Heart left ventricle (tissue), 16 donors: ENCODE measurements around the gene RFX4. TPM values are rescaled to one million over a fixed set of nuclear protein-coding genes. Genes with fewer than 3 reads are reported as not detected.
A peak's percentile ranks its signal among the peaks of the same experiment; 100 is the strongest.

Experiments
- ATAC-seq, 4 donors: fragments of 200-7000 bp; cut with Tn5 transposase; one replicate each; pipeline ENCODE4 v1.9.1; 2020 to 2022; ENCODE audit warnings: moderate library complexity in 4 of 4, mild to moderate bottlenecking in 3 of 4, moderate number of reproducible peaks in 1 of 4
- DNase-seq, 5 donors: peaks; one replicate each; pipeline ENCODE4 v3.0.0-alpha.2; 2020
- H3K27ac ChIP-seq, 12 donors: fragments of 200-600 bp; sonication (generic) in 4 of 12; one replicate each; pipeline versions ENCODE4 v1.5.0 to v1.8.0; 2016 to 2022; ENCODE audit warnings: mild to moderate bottlenecking in 2 of 12
- H3K27me3 ChIP-seq, 9 donors: fragments of 200-600 bp; sonication (generic) in 2 of 9; one replicate each; pipeline versions ENCODE4 v1.5.1 to v1.8.0; 2016 to 2022; ENCODE audit warnings: mild to moderate bottlenecking in 3 of 9
- H3K36me3 ChIP-seq, 9 donors: fragments of 200-600 bp; sonication (generic) in 2 of 9; one replicate each; pipeline versions ENCODE4 v1.5.0 to v1.8.0; 2018 to 2022; ENCODE audit warnings: mild to moderate bottlenecking in 2 of 9
- H3K4me1 ChIP-seq, 12 donors: fragments of 200-600 bp; sonication (generic) in 4 of 12; one replicate each; pipeline versions ENCODE4 v1.5.0 to v1.8.0; 2016 to 2022; ENCODE audit warnings: mild to moderate bottlenecking in 3 of 12
- H3K4me3 ChIP-seq, 12 donors: fragments of 200-600 bp; sonication (generic) in 4 of 12; one replicate each; pipeline versions ENCODE4 v1.5.0 to v1.8.0; 2017 to 2022; ENCODE audit warnings: mild to moderate bottlenecking in 9 of 12, moderate library complexity in 4 of 12
- H3K9me3 ChIP-seq, 12 donors: fragments of 200-600 bp; sonication (generic) in 4 of 12; one replicate each; pipeline versions ENCODE4 v1.5.0 to v1.8.0; 2016 to 2022; ENCODE audit warnings: mild to moderate bottlenecking in 1 of 12
- CTCF ChIP-seq, 12 donors: fragments of 200-600 bp; sonication (generic) in 4 of 12; IDR thresholded peaks; one replicate each; pipeline versions ENCODE4 v1.5.0 to v1.8.0; 2018 to 2022; ENCODE audit warnings: antibody characterized with exemption in 12 of 12, mild to moderate bottlenecking in 5 of 12
- POLR2A ChIP-seq, 2 donors: fragments of 450-650 bp; IDR thresholded peaks; one replicate each; pipeline ENCODE4 v1.6.1; 2017; ENCODE audit warnings: antibody characterized with exemption in 2 of 2, mild to moderate bottlenecking in 2 of 2, moderate library complexity in 2 of 2
- WGBS, 4 donors: extraction: QIAGEN DNeasy Blood & Tissue Kit in 2 of 4; methylation state at CpG; one replicate each; pipeline versions ENCODE4 v1.1.5 to v1.1.7; 2013 to 2018; 5-methylcytosine and 5-hydroxymethylcytosine counted together
- intact Hi-C, 10 donors: fragments of 100-400 bp; cut with DNase I; formaldehyde crosslinking; loops; one replicate each; pipeline versions ENCODE4 v1.11.1 to v1.14.2; 2022
- polyA plus RNA-seq, 2 donors: library from polyadenylated mRNA; stranded (reverse); fragments of 200-250 nt; gene quantifications; one replicate each; pipeline ENCODE4 v1.2.3, GENCODE V29; 2013
- total RNA-seq, 9 donors: library from RNA; depleted of rRNA in 2 of 9; stranded (reverse); fragments of >200 nt in 2 of 9; fragmentation: NEBNext Ultra II Directional in 3 of 9; extraction: Animal tissue kit (Norgen Biotek cat#: 25700) in 3 of 9; gene quantifications; one replicate each; pipeline versions ENCODE4 v1.1.0 to v1.2.4, GENCODE V29; 2016 to 2023
- donor health status: ischemic (EF 13 %, LVEDD 7.1; RV severe dilation, severe dysfunction).
- donor health status: healthy with polysubstance abuse.
- donor health status: DM: no; HTN: yes; CAD: no.
- donor health status: DM: no; HTN: no; CAD: no.
- donor health status: ischemic (EF 25% LVEDD 6.9; RV normal size, moderate dysfunction).
- donor health status: ischemic (EF 25% LVEDD 5.7; RV mildly dilated, moderate dysfunction).
- donor health status: healthy.
- donor health status: DM: yes; HTN: yes; CAD: no.
- donor health status: ischemic (EF 35%, LVEDD 5.7; RV mildly dilated, moderate dysfunction).
- donor health status: nonischemic (EF 11% LVEDD 7.7; RV severe dilation, severe dysfunction).
- donor health status: DM: yes; HTN: yes; CAD: no.
- donor health status: PGD.
- donor health status: ischemic (EF 29% LVEDD 5.4; RV normal size, mild dysfunction).
- donor health status: nonischemic (EF 23%, LVEDD 6.1; RV moderate dilation, normal function).

The RFX4 gene
- total and polyA plus RNA-seq, 11 donors, result 0.09 TPM; not detected in 9

GRCh38 chr12:106633451-106633823, 50.6 kb downstream of the RFX4 start:
- Histone ChIP-seq H3K4me1 (no peaks in the 10 kb centered on the region), H3K36me3 (no peaks in the 10 kb centered on the region), H3K4me3 (no peak overlapping the region), H3K9me3 (no peaks in the 10 kb centered on the region), H3K27me3 (peaks cover 0 to 7% (median 0%) of the 10 kb centered on the region in 9 donors), H3K27ac (no peak overlapping the region)
- DNase-seq (no peak), ATAC-seq (no peak)
- intact Hi-C loops, result no loop called here
- WGBS, 4 donors, result 86 to 93% (median 88%) methylated on average over 1 of the region's 1 CpG
- TF ChIP-seq POLR2A (IDR thresholded peaks at IDR 0.05) (no peak), CTCF (IDR thresholded peaks at IDR 0.05) (no peak)

GRCh38 chr12:106634206-106634605, 51.4 kb downstream of the RFX4 start:
- Histone ChIP-seq H3K9me3 (no peaks in the 10 kb centered on the region), H3K36me3 (no peaks in the 10 kb centered on the region), H3K4me3 (no peak overlapping the region), H3K27ac (no peak overlapping the region), H3K4me1 (no peaks in the 10 kb centered on the region), H3K27me3 (peaks cover 0 to 7% (median 0%) of the 10 kb centered on the region in 9 donors)
- intact Hi-C loops, result no loop called here
- no peak for TF ChIP-seq POLR2A (IDR thresholded peaks at IDR 0.05)
- TF ChIP-seq CTCF (IDR thresholded peaks at IDR 0.05), result no peak
- ATAC-seq (no peak), DNase-seq (no peak)
- WGBS, 4 donors, result 66 to 79% (median 76%) methylated on average over 7 of the region's 7 CpGs

- peaks cover 0 to 5% (median 0%) of the 10 kb centered on the region in 12 donors for H3K4me1 ChIP-seq
- intact Hi-C loops, result no loop called here
- H3K36me3 ChIP-seq, result no peaks in the 10 kb centered on the region
- H3K9me3 ChIP-seq, result no peaks in the 10 kb centered on the region
- WGBS, 4 donors, result 60 to 73% (median 69%) methylated on average over 5 of the region's 5 CpGs
- no peak for ATAC-seq
- no peak for DNase-seq
- H3K27ac ChIP-seq, result no peak overlapping the region
- TF ChIP-seq POLR2A (IDR thresholded peaks at IDR 0.05) (no peak), CTCF (IDR thresholded peaks at IDR 0.05) (no peak)
- no peaks in the 10 kb centered on the region for H3K27me3 ChIP-seq
- H3K4me3 ChIP-seq, result no peak overlapping the region
Observed at GRCh38 chr12:106643000-106643399, 60.2 kb downstream of the RFX4 start.

GRCh38 chr12:106644335-106645073, 61.7 kb downstream of the RFX4 start:
- H3K4me1 ChIP-seq, result peaks cover 0 to 5% (median 0%) of the 10 kb centered on the region in 12 donors
- H3K9me3 ChIP-seq, result no peaks in the 10 kb centered on the region
- DNase-seq (no peak), ATAC-seq (peak in 2 of 4 donors; percentile 16 to 22)
- no peaks in the 10 kb centered on the region for H3K27me3 ChIP-seq
- TF ChIP-seq POLR2A (IDR thresholded peaks at IDR 0.05) (no peak), CTCF (IDR thresholded peaks at IDR 0.05) (no peak)
- intact Hi-C loops, result no loop called here
- H3K27ac ChIP-seq, result no peak overlapping the region
- H3K4me3 ChIP-seq, result no peak overlapping the region
- no peaks in the 10 kb centered on the region for H3K36me3 ChIP-seq
- WGBS, 4 donors, result 75 to 88% (median 83%) methylated on average over 16 of the region's 16 CpGs
